CD14-positive monocyte (primary cell): ENCODE measurements around the gene PI4KA. TPM values are rescaled to one million over a fixed set of nuclear protein-coding genes. Genes with fewer than 3 reads are reported as not detected.
A peak's percentile ranks its signal among the peaks of the same experiment; 100 is the strongest.

Experiments
- DNase-seq, 3 donors: peaks; one replicate each; pipeline ENCODE4 v3.0.0-alpha.2; 2011 to 2022
- H2AFZ ChIP-seq: 2 replicates; pipeline ENCODE4 v1.6.0; 2012; ENCODE audit warnings: mild to moderate bottlenecking, low read depth, low read length, inconsistent platforms; ENCODE audit not compliant: insufficient read depth, poor library complexity, severe bottlenecking
- H3K27ac ChIP-seq, 2 donors: 1 replicate in 1 of 2; 2 replicates in 1 of 2; pipeline ENCODE4 v1.5.1; 2012 to 2013; ENCODE audit warnings: low read length in 2 of 2, control low read depth in 1 of 2, inconsistent platforms in 1 of 2, low read depth in 1 of 2, mild to moderate bottlenecking in 1 of 2
- H3K27me3 ChIP-seq, 2 donors: one replicate each; pipeline versions ENCODE4 v1.6.0 to v1.6.1; 2011 to 2013; ENCODE audit warnings: low read length in 2 of 2; ENCODE audit not compliant: control insufficient read depth in 2 of 2, insufficient read depth in 2 of 2
- H3K36me3 ChIP-seq, 2 donors: replicated peaks in 1 of 2; 1 replicate in 1 of 2; 2 replicates in 1 of 2; pipeline versions ENCODE4 v1.5.1 to v1.6.1; 2012 to 2013; ENCODE audit warnings: low read length in 2 of 2, control low read depth in 1 of 2, inconsistent platforms in 1 of 2, mild to moderate bottlenecking in 1 of 2; ENCODE audit not compliant: insufficient read depth in 2 of 2, control insufficient read depth in 1 of 2
- H3K4me1 ChIP-seq, 2 donors: 1 replicate in 1 of 2; 2 replicates in 1 of 2; pipeline versions ENCODE4 v1.5.1 to v1.6.1; 2012 to 2013; ENCODE audit warnings: low read length in 2 of 2, control low read depth in 1 of 2, inconsistent platforms in 1 of 2, mild to moderate bottlenecking in 1 of 2, moderate library complexity in 1 of 2; ENCODE audit not compliant: insufficient read depth in 2 of 2, control insufficient read depth in 1 of 2
- H3K4me2 ChIP-seq: replicated peaks from 2 replicates; pipeline ENCODE3; 2012; ENCODE audit warnings: low read length, moderate library complexity, mild to moderate bottlenecking; ENCODE audit not compliant: poor library complexity, severe bottlenecking; ENCODE audit errors: extremely low read depth
- H3K4me3 ChIP-seq, 3 experiments: fragments of 200-600 bp in 1 of 3; sonication (generic) in 1 of 3; replicated peaks in 1 of 3; 1 replicate in 2 of 3; 2 replicates in 1 of 3; pipeline ENCODE4 v1.5.1; 2011 to 2013; ENCODE audit warnings: low read length in 3 of 3, mild to moderate bottlenecking in 3 of 3, control low read depth in 2 of 3, low read depth in 2 of 3, inconsistent platforms in 1 of 3, moderate library complexity in 1 of 3
- H3K79me2 ChIP-seq: 2 replicates; pipeline ENCODE4 v1.6.0; 2012; ENCODE audit warnings: mild to moderate bottlenecking, control low read depth, inconsistent platforms, low read length, moderate library complexity; ENCODE audit not compliant: insufficient read depth
- H3K9ac ChIP-seq: 2 replicates; pipeline ENCODE4 v1.6.0; 2017; ENCODE audit warnings: low read length, mild to moderate bottlenecking; ENCODE audit not compliant: insufficient read depth, poor library complexity, severe bottlenecking
- H3K9me3 ChIP-seq, 2 donors: replicated peaks in 1 of 2; 1 replicate in 1 of 2; 2 replicates in 1 of 2; pipeline versions ENCODE4 v1.5.1 to v1.6.1; 2012 to 2013; ENCODE audit warnings: low read length in 2 of 2, control low read depth in 1 of 2; ENCODE audit not compliant: control insufficient read depth in 1 of 2, insufficient read depth in 1 of 2
- H4K20me1 ChIP-seq: 2 replicates; pipeline ENCODE4 v1.6.0; 2012; ENCODE audit warnings: mild to moderate bottlenecking, low read length, control low read depth, moderate library complexity; ENCODE audit not compliant: insufficient read depth
- H3K27ac Mint-ChIP-seq, 7 donors: one replicate each; pipeline ENCODE4 v1.8.0; 2020; ENCODE audit warnings: mild to moderate bottlenecking in 7 of 7, mixed read lengths in 7 of 7, moderate library complexity in 6 of 7, inconsistent platforms in 2 of 7
- H3K27me3 Mint-ChIP-seq, 3 donors: one replicate each; pipeline ENCODE4 v1.8.0; 2021 to 2022; ENCODE audit warnings: low read depth in 3 of 3, mild to moderate bottlenecking in 3 of 3, mixed read lengths in 3 of 3, moderate library complexity in 3 of 3, inconsistent platforms in 1 of 3
- H3K36me3 Mint-ChIP-seq, 2 donors: one replicate each; pipeline ENCODE4 v1.8.0; 2020; ENCODE audit warnings: mixed read lengths in 2 of 2, inconsistent platforms in 1 of 2, mild to moderate bottlenecking in 1 of 2
- H3K4me1 Mint-ChIP-seq: one replicate; pipeline ENCODE4 v1.8.0; 2020; ENCODE audit warnings: mild to moderate bottlenecking, mixed read lengths
- H3K4me3 Mint-ChIP-seq, 2 donors: one replicate each; pipeline ENCODE4 v1.8.0; 2020; ENCODE audit warnings: mild to moderate bottlenecking in 2 of 2, mixed read lengths in 2 of 2, moderate library complexity in 1 of 2
- H3K9me3 Mint-ChIP-seq, 7 donors: one replicate each; pipeline ENCODE4 v1.8.0; 2020 to 2022; ENCODE audit warnings: mixed read lengths in 7 of 7, mild to moderate bottlenecking in 6 of 7, moderate library complexity in 6 of 7, inconsistent platforms in 2 of 7
- CTCF ChIP-seq: fragments of 200-600 bp; IDR thresholded peaks from one replicate; pipeline ENCODE4 v1.8.0; 2022; ENCODE audit warnings: antibody characterized with exemption, mild to moderate bottlenecking
- WGBS: methylation state at CpG from one replicate; pipeline ENCODE4 v1.1.5; 2013; ENCODE audit warnings: missing lambda C conversion rate; ENCODE audit not compliant: insufficient coverage; 5-methylcytosine and 5-hydroxymethylcytosine counted together
- intact Hi-C, 2 donors: fragments of 100-400 bp; cut with micrococcal nuclease; formaldehyde crosslinking; loops; one replicate each; pipeline versions ENCODE4 v1.15.0 to v1.15.1; 2023
- polyA plus RNA-seq, 3 donors: library from polyadenylated mRNA; depleted of rRNA in 1 of 3; unstranded in 2 of 3; stranded (reverse) in 1 of 3; fragments of 300-500 nt in 2 of 3; fragments of >200 nt in 1 of 3; fragmentation: Illumina TruSeq in 2 of 3; gene quantifications; 1 replicate in 2 of 3; 2 replicates in 1 of 3; pipeline ENCODE4 v1.2.3, GENCODE V29; 2012 to 2021

PI4KA gene
- polyA plus RNA-seq, 3 donors: 22.8 to 74.4 (median 38.2) TPM

GRCh38 chr22:20865875-20866445 is 7.3 kb upstream of the PI4KA start:
- Mint-ChIP-seq H3K27me3 (peaks cover 0 to 2% (median 0%) of the 10 kb centered on the region in 3 donors), H3K36me3 (peaks cover 54 to 74% of the 10 kb centered on the region in 2 donors), H3K4me3 (no peak overlapping the region), H3K9me3 (no peaks in the 10 kb centered on the region), H3K4me1 (peaks cover 60% of the 10 kb centered on the region), H3K27ac (peak overlapping the region in 5 of 7 donors; percentile 44 to 96 (median 58))
- Histone ChIP-seq H3K9ac (no peak overlapping the region), H3K27me3 (no peaks in the 10 kb centered on the region), H4K20me1 (peaks cover 18% of the 10 kb centered on the region), H3K79me2 (peaks cover 62% of the 10 kb centered on the region), H3K9me3 (no peaks in the 10 kb centered on the region), H2AFZ (no peak overlapping the region), H3K36me3 (peaks cover 16 to 74% of the 10 kb centered on the region in 2 donors), H3K4me1 (peaks cover 54 to 55% of the 10 kb centered on the region in 2 donors), H3K4me2 (no peak overlapping the region), H3K4me3 (no peak overlapping the region), H3K27ac (peak overlapping the region; percentile 92)
- no peak for TF ChIP-seq CTCF
- DNase-seq: no peak
- intact Hi-C loops: loop anchor here in 1 of 2 donors (10.0 kb wide), 1 partner anchor 49 kb away; the partner anchor contains the start of gene CRKL
- WGBS: 98% methylated on average over 7 of the region's 8 CpGs

GRCh38 chr22:20865331-20865730 is 6.7 kb upstream of the PI4KA start:
- peaks cover 0 to 2% (median 1%) of the 10 kb centered on the region in 3 donors for H3K27me3 Mint-ChIP-seq
- WGBS: no CpG with 5 or more reads among the region's 3 CpGs
- no peak overlapping the region for H3K4me3 ChIP-seq
- intact Hi-C loops: loop anchor here in 1 of 2 donors (10.0 kb wide), 1 partner anchor 49 kb away; the partner anchor contains the start of gene CRKL
- H2AFZ ChIP-seq: no peak overlapping the region
- no peak overlapping the region for H3K4me3 Mint-ChIP-seq
- H3K4me1 ChIP-seq: peaks cover 59 to 61% of the 10 kb centered on the region in 2 donors
- no peak overlapping the region for H3K4me2 ChIP-seq
- H3K9me3 Mint-ChIP-seq: no peaks in the 10 kb centered on the region
- no peak for DNase-seq
- TF ChIP-seq CTCF: no peak
- H3K4me1 Mint-ChIP-seq: peaks cover 66% of the 10 kb centered on the region
- peaks cover 69% of the 10 kb centered on the region for H3K79me2 ChIP-seq
- H3K27ac ChIP-seq: peak overlapping the region in 1 of 2 donors; percentile 92
- no peak overlapping the region for H3K9ac ChIP-seq
- no peaks in the 10 kb centered on the region for H3K9me3 ChIP-seq
- H3K36me3 ChIP-seq: peaks cover 11 to 68% of the 10 kb centered on the region in 2 donors
- peaks cover 48 to 73% of the 10 kb centered on the region in 2 donors for H3K36me3 Mint-ChIP-seq
- peaks cover 18% of the 10 kb centered on the region for H4K20me1 ChIP-seq
- H3K27me3 ChIP-seq: no peaks in the 10 kb centered on the region
- peak overlapping the region in 2 of 7 donors; percentile 46 to 58 for H3K27ac Mint-ChIP-seq
